Measurements from ENCODE around the gene HOXD10.

HOXD10 gene

DNA sequence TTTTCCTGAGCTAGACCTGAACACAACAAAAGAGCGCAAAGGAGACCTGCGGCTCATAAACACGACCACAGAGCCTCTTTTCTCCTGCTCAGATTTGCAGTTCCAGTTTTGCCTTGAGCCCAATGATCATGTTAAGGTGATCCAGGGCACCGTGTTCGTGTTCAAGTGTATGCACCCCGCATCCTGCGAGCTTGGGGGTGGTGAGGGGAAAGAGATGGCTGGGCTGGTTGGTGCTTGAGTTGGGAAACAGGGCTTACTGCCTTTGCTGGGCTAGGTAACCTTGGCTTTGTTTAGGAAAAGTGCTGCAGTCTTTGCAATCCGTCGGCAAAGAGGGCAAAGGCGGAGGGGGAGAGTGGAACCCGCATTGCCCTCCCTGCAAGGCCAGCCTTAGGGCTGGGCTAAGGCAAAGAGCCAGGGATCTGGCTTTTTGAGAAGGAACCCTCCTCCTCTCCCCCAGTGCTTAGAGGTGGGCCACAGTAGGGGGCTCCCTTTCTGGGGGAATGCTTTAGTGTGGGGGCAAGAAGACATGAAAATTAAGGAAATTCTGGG lies 1.3 kb downstream of the HOXD10 start:
- in situ Hi-C loops (cut with MboI; ENCODE audit: low sequenced_read_pairs) = loop anchor here (25.0 kb wide), 1 partner anchor 1194 kb away; no protein-coding TSS in a partner anchor

DNA sequence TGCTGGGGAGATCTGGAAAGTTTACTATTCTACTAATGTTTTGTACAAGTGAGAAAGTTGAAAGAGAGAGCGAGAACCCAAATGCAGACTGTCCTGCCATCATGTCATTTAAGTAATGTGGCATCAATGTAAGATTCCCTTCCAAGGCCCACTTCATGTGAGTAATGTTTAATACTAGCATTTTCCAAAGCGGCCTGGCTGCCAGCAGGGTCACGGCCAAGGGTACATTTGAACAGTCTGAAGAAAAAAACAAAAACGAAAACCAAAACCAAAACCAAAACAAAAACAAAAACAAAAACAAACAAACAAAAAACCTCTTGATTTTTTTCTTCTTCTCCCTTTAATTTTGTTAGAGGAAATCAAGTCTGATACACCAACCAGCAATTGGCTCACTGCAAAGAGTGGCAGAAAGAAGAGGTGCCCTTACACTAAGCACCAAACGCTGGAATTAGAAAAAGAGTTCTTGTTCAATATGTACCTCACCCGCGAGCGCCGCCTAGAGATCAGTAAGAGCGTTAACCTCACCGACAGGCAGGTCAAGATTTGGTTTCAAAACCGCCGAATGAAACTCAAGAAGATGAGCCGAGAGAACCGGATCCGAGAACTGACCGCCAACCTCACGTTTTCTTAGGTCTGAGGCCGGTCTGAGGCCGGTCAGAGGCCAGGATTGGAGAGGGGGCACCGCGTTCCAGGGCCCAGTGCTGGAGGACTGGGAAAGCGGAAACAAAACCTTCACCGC lies 2.2 kb downstream of the HOXD10 start:
- in situ Hi-C loops (cut with MboI; ENCODE audit: low sequenced_read_pairs) = loop anchor here (25.0 kb wide), 1 partner anchor 1194 kb away; no protein-coding TSS in a partner anchor

DNA sequence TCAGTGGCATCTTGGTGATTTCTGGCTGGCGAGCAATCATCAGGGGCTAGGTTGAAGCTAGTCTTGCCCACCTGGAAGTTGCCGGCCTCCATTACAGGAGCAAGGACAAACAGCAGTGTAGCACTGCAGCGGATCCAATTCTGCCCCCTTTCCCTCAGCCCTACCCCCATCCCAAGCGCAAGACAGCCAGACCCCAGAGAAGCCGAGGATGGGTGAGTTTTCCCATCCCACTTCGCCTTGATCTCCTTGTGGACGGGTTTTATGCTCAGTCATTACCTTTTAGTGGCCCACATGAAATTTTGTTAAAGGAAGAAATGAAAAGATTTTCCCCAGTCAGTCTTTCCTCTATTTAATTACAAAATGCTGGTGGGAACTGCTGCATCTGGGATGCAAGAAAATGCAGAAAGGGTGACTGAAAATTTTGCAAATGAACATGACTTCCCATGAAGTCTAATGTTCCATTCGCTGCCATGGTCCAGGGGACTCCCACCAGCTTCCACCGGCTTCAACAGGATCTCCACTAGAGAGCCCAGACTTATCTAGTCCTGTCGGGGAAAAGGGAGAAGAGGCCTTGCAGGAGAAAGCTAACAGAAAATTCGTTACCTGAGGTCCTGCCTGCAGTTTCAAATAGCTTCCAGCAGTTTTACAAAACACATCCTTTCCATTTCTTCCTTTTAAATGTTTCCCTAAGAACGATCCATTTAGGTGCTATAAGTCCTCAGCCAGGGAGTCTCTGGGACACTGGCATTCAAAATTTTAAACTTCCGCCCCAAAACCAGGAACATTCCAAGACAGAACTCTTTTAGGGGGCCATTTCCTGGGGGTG lies 4.0 kb downstream of the HOXD10 start:
- in situ Hi-C loops (cut with MboI; ENCODE audit: low sequenced_read_pairs) = loop anchor here (25.0 kb wide), 1 partner anchor 1192 kb away; no protein-coding TSS in a partner anchor

DNA sequence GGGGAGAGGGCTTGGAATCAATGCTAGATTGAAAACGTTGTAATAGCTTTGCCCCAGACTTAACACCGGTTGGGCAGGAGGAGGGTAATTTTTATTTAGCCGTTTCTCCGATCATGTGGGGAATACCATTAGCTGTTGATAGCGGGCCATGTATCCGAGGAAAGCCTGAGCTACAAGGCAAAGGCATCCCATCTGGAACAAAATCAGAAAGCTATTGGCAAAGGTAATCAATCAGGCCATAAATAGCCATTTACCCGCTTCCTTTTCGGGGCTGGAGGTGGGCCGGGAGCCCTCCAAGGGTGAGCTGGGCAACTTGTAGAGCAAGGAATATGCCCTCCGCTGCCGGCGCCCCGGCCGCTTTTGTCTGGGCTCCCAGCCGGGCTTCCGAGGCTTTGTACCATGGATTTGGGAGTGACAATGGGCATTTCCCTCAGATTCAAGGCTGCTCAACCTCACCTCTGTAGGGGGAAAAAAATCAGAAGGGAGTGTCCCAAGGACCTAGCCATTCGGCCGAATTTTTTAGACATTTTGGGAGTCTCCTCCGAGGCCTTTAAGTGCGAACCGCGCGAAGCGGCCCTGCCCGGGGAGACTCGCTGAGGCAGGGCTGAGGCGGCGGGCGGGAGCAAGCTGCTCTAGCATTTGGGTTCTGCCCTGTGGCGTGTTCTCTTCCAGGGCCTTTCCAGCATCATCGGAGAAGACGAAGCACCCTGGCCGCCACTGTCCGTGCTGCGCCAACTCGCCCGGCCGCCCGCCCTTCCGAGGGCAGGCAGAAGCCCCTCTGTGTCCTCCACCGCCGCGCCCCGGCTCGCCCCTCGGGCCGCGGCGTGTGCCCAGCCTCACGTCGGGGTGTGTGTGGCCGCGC lies 4.8 kb downstream of the HOXD10 start:
- in situ Hi-C loops (cut with MboI; ENCODE audit: low sequenced_read_pairs) = loop anchor here (25.0 kb wide), 1 partner anchor 1191 kb away; no protein-coding TSS in a partner anchor

DNA sequence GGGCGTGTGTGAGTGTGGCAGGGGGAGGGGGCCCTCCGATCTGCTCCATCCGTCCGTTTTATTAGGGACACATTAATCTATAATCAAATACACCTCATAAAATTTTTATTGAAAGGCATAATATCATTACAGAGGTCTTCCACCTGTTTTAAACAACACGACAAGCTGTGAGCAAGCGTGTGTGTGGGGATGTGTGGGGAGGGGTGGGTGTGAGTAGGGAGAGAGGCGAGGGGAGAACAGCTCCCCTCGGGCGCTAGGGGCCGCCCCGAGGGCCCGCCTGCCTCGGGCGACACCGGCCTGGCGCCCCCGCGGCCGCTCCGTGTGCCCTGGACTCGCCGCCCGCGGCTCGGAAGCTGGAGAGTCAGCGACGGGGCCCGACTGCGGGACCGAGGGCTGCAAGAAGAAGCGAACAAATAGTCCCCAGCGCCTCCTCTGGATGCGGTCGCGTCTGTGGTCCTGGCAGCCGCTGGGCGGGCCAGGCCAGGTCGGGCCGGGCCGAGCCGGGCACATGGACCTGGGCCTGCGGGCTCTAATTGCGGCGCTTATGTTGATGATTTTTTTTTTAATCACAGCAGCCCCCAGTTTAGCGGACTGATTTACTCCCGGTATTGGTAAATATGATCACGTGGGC lies 5.6 kb downstream of the HOXD10 start:
- in situ Hi-C loops (cut with MboI; ENCODE audit: low sequenced_read_pairs) = loop anchor here (25.0 kb wide), 1 partner anchor 1190 kb away; no protein-coding TSS in a partner anchor

DNA sequence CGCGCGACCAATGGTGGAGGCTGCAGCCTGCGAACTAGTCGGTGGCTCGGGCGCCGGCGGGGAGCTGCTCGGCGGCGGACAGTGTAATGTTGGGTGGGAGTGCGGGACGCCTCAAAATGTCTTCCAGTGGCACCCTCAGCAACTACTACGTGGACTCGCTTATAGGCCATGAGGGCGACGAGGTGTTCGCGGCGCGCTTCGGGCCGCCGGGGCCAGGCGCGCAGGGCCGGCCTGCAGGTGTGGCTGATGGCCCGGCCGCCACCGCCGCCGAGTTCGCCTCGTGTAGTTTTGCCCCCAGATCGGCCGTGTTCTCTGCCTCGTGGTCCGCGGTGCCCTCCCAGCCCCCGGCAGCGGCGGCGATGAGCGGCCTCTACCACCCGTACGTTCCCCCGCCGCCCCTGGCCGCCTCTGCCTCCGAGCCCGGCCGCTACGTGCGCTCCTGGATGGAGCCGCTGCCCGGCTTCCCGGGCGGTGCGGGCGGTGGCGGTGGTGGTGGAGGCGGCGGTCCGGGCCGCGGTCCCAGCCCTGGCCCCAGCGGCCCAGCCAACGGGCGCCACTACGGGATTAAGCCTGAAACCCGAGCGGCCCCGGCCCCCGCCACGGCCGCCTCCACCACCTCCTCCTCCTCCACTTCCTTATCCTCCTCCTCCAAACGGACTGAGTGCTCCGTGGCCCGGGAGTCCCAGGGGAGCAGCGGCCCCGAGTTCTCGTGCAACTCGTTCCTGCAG lies 6.3 kb downstream of the HOXD10 start, which contains the start of gene HOXD9:
TSS of gene HOXD9 (plus strand) at position 37 of the 728 bp plus-strand sequence. CDS start at position 87, 50 bp downstream.
- in situ Hi-C loops (cut with MboI; ENCODE audit: low sequenced_read_pairs) = loop anchor here (25.0 kb wide), 1 partner anchor 1189 kb away; no protein-coding TSS in a partner anchor

DNA sequence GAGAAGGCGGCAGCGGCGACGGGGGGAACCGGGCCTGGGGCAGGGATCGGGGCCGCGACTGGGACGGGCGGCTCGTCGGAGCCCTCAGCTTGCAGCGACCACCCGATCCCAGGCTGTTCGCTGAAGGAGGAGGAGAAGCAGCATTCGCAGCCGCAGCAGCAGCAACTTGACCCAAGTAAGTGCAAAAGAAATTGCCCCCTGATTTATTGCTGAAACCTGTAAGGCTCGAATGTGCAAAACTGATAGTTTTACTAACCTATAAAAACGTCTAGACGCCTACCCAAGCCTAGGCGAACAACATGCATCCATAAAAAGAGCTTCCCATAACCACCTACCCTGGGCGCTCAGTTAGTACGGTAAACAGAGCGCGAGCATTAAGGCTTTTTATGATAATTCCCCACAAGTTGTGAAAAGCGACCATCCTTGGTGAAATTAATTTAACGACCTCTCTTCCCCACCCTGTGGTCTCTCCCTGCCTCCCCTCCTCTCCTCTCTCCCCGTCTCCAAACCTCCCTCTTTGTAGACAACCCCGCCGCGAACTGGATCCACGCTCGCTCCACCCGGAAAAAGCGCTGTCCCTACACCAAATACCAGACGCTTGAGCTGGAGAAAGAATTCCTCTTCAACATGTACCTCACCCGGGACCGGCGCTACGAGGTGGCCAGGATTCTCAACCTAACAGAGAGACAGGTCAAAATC lies 7.0 kb downstream of the HOXD10 start:
- in situ Hi-C loops (cut with MboI; ENCODE audit: low sequenced_read_pairs) = loop anchor here (25.0 kb wide), 1 partner anchor 1189 kb away; no protein-coding TSS in a partner anchor

DNA sequence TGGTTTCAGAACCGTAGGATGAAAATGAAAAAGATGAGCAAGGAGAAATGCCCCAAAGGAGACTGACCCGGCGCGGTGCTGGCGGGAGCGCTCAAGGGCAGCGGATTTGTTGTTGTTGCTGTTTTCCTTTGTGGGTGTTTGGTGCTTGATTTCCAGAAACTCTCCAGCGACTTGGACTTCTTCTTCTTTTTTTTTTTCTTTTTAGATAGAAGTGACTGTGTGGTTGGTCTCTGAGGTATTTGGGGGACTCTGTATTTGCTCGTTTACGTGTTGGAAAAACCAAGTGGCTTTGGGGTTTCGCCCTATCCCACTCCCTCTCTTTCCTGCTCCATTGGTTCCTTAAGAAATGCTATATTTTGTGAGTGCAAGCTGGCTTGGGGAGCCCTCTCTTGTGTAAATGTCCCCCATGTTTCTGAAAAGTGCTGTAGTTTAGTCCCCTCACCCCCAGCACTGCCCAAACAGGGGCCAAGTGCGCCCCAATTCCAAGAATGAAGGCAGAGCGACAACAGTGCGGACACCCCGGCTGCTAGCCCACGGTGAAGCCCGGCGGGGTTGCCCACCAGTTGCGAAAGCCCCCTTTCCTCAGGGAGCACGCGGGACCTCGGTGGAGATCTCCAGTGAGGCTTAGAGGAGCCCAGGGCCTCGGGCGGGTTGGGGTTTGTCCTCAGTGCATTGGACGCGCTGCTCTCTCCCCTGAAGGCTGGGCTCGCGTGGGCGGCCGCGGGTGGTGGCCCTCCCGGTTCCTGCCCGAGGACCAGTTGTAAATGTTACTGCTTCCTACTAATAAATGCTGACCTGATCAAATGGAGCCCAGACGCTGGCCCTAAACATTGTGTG lies 7.8 kb downstream of the HOXD10 start:
- in situ Hi-C loops (cut with MboI; ENCODE audit: low sequenced_read_pairs) = loop anchor here (25.0 kb wide), 1 partner anchor 1188 kb away; no protein-coding TSS in a partner anchor

DNA sequence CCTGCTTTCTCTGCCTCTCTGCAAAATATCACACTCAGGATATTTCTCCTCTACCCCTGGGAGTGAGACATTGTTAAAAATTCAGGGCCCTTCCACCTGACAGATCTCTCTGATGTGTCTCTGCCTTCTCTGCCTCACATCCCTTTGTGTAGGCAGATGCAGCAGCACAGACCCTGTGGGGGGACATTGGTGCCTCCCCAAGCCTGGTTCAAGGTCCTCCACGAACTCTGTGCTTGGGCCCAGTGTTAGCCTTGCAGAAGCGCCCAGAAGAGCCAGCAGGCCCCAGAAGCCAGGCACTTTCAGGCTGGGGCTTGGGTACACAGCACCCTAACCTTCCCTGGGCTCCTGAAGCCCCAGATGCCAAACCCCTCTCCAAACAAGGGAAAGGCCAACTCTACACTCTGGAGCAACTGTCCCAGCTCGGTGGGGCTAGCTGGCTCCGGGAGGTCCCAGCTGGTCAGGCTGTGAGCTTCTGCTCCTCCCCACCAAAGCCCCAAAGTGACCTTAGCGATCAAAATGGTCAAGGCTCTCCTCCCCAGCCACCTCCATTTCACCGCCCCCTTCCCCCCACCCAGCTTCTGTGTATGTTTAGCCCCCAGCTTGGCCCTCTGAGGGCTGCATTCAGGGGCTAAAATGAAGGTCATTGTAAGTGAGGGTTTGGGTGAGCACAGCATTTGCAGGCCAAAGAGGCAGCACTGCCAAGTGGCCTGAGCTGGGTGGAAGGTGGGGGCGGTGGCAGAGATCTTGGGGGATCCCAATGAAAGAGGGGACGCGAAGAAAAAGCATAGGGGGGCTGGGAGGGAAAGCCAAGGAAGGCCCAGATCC lies 8.6 kb downstream of the HOXD10 start:
- in situ Hi-C loops (cut with MboI; ENCODE audit: low sequenced_read_pairs) = loop anchor here (25.0 kb wide), 4 partner anchors 337 to 1187 kb away; no protein-coding TSS in a partner anchor

DNA sequence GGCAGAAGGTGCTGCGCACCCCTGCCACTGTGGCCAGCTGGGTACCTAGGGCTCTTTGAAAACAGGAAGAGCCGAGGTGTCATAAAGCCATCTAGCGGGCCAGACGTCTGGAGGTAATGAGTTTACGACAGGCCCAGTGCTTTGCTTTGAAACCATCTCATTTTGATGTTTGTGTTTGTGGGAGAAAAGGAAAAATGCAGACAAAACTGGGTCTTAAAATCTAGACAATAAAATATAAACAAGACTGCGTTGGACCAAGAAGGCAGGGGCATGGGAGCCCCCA lies 9.1 kb downstream of the HOXD10 start:
- in situ Hi-C loops (cut with MboI; ENCODE audit: low sequenced_read_pairs) = loop anchor here (25.0 kb wide), 3 partner anchors 337 to 1012 kb away; no protein-coding TSS in a partner anchor

DNA sequence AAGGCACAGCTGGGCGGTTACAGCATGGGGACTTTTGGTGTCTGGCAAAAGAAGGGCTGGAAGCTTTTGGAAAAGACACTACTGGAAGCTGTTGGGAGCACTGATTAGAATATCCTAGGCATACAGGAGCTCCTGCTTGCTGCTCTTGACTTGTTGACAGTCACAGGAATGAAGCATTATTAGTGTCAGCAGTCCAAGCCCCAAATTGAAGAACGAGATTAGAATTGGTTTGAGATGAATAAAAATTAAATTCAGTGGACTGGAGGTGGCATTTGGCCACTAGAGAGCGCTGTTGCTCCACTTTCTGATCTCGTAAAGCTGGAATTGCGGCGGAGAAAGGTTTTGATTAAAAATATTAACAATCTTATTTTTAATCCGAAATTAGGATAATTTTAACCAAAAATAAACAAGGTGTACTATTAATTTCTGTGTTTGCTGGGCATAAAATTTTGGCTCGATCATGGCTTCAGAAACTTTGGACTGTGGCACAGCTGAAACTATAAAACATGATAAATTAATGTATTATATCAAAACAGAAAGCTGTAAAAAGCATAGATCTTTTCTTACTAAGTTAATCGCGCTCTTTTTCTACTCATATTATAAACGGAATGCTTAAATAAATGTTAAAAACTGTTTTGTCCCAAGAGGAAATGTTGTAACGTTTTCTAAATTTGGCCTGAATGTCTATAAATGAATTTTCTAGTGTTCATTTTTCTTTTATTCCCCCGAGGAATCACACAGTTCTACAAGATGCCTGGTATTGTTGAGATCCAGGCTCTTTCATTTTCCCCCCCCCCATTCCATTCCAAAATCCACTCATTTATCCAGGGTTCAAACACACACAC lies 10.6 kb downstream of the HOXD10 start:
- in situ Hi-C loops (cut with MboI; ENCODE audit: low sequenced_read_pairs) = loop anchor here (25.0 kb wide), 3 partner anchors 335 to 1010 kb away; no protein-coding TSS in a partner anchor

DNA sequence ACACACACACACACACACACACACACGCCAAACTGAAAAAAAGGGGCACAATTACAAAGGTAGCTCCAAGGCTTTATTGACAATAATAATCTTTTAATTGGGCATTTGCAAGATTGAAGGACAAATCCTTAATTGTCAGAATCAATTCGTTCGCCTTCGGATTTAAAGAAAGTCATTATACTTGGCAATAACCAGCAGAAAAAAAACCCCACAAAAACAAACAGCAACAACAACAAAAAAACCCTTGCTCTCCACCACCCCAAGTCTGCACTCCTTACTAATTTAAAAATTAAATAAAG lies 11.1 kb downstream of the HOXD10 start:
- in situ Hi-C loops (cut with MboI; ENCODE audit: low sequenced_read_pairs) = loop anchor here (25.0 kb wide), 3 partner anchors 335 to 1010 kb away; no protein-coding TSS in a partner anchor

DNA sequence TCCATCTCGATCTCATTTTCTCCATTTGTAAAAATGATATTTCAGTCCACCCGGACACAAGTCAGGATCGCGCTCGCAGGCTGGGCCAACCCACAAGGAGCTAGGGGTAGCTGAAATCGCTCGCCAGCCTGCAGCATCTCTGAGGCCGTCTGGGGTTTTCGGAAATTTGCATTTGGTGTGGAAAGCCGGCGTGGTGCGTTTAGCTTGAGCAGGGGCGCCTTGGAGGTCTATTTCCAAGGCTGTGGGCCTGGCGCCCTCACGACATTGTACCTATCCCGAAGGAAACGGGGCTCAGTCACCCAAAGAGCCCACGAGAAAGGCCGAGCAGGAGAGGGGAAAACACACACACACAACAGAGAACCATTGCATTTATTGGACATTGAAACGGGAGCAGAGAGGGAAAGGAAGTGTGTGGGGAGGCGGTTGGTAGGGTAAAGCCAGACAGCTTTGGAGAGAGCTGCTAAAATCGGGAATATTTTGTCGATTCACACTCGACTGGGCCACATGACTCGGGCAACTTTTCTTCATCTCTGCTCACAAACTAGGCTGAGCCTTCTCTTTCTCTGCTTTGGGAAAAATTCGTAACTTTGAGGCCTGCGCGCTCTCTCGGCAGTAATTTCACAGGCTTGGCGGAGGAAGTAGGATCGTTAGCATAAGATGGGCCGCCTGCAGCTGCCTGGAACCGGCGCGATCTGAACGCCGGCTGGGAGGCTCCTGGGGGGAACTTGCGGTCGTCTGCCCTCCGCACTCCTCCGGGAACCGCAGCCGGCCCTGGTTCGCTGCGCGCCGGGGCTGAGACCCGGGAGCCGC lies 11.8 kb downstream of the HOXD10 start:
- in situ Hi-C loops (cut with MboI; ENCODE audit: low sequenced_read_pairs) = loop anchor here (25.0 kb wide), 3 partner anchors 334 to 1009 kb away; no protein-coding TSS in a partner anchor

DNA sequence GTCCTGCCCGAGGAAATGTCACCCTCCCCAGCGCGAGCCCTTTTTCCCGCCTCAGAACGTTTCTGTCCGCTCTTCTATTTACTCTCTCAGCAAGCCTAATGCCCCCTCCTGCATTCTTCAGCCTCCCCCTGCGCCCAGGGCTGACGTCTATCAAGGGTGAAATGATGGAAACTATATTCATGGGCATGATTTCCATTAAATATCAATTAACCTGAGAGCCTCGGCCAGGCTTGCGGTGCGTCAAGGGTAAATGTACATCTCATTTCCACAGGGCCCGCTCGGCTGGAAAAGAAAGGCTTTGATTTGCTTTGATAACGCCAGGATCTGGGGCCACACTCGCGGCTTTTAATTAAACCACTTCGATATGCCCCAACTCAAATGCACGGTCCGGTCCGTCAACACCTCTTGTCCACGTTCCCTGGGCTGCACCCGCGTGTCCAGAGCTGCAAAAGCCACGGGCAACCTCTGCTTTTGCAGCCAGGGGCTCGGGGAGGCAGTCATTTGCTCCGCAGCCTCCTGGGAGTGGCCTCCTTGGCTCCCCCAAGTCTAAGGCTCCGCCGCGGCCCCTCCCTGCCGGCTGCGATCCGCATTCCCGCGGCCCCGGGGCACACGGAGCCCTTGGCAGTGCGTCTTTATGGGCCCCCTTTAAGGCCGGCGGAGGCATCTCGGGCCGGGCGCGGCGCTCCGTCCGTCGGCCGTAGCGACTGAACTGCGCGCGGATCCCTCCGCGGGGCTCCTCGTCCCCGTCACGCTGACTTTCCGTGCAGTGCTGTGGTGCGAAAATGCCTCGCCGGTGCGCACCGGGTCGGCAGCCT lies 12.6 kb downstream of the HOXD10 start, which contains the start of gene HOXD8:
TSS of gene HOXD8 (plus strand) at position 724 of the 815 bp plus-strand sequence. CDS start 662 bp downstream, outside the sequence.
- in situ Hi-C loops (cut with MboI; ENCODE audit: low sequenced_read_pairs) = loop anchor here (25.0 kb wide), 3 partner anchors 333 to 1008 kb away; no protein-coding TSS in a partner anchor

Measured in HL-60/S4 treated with retinoic acid at 250 ng/mL for 4 days and 3 days (cell line).